Neural progenitor cell (in vitro differentiated cells): ENCODE results near the gene SLC25A26.

Experiments used
- EZH2phosphoT487 ChIP-seq: fragments of 200-600 bp; sonication (generic); IDR thresholded peaks from 2 replicates; pipeline ENCODE4 v1.6.1; 2017; ENCODE audit warnings: antibody characterized with exemption
- TF ChIP-seq, protein P1 (sequence below): fragments of 200-600 bp; sonication (generic); IDR thresholded peaks from 2 replicates; pipeline ENCODE4 v1.5.1; 2017; ENCODE audit warnings: antibody characterized with exemption, mild to moderate bottlenecking

DNA sequence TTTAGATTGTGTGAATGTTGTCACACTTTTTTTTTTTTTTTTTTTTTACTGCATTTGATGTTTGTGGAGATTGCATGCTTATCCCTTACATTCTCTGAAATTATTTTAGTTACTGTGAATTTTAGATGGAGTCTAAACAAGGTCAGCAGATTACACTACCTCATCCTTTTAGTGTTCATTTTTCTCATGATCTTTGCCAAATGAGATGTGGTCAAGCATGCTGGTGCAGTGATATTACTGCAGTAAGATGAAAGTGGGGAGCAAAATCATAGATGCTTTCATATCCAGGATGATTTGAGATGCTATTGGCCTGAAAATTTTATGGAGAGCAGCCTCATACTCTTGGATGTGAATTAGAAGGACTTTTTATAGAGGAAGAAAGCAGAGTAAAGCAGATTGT is 45.8 kb downstream of the SLC25A26 start:
- no peak for TF ChIP-seq EZH2phosphoT487
- TF ChIP-seq, protein P1, sequence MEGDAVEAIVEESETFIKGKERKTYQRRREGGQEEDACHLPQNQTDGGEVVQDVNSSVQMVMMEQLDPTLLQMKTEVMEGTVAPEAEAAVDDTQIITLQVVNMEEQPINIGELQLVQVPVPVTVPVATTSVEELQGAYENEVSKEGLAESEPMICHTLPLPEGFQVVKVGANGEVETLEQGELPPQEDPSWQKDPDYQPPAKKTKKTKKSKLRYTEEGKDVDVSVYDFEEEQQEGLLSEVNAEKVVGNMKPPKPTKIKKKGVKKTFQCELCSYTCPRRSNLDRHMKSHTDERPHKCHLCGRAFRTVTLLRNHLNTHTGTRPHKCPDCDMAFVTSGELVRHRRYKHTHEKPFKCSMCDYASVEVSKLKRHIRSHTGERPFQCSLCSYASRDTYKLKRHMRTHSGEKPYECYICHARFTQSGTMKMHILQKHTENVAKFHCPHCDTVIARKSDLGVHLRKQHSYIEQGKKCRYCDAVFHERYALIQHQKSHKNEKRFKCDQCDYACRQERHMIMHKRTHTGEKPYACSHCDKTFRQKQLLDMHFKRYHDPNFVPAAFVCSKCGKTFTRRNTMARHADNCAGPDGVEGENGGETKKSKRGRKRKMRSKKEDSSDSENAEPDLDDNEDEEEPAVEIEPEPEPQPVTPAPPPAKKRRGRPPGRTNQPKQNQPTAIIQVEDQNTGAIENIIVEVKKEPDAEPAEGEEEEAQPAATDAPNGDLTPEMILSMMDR: no peak
